H9 (cell line): ENCODE measurements around the gene TMEM201. TPM values are rescaled to one million over a fixed set of nuclear protein-coding genes. Genes with fewer than 3 reads are reported as not detected.

ENCODE experiments used
- DNase-seq: peaks from one replicate; pipeline ENCODE4 v3.0.0-alpha.2; 2017
- H2AFZ ChIP-seq: one replicate; pipeline ENCODE4 v1.6.1; 2013; ENCODE audit warnings: mild to moderate bottlenecking, low read length, control low read depth, moderate library complexity
- H2AK5ac ChIP-seq: 2 replicates; pipeline ENCODE4 v1.6.1; 2013; ENCODE audit warnings: low read length, control low read depth, mixed read lengths; ENCODE audit not compliant: insufficient read length
- H2BK120ac ChIP-seq: one replicate; pipeline ENCODE4 v1.6.1; 2013; ENCODE audit warnings: low read depth, mild to moderate bottlenecking, low read length, control low read depth, inconsistent platforms; ENCODE audit not compliant: poor library complexity, severe bottlenecking
- H2BK12ac ChIP-seq: 2 replicates; pipeline ENCODE4 v1.6.1; 2013; ENCODE audit warnings: low read length, control low read depth, mixed read lengths, low read depth; ENCODE audit not compliant: insufficient read length
- H2BK15ac ChIP-seq: 2 replicates; pipeline ENCODE4 v1.6.1; 2013; ENCODE audit warnings: low read depth, low read length, control low read depth
- H2BK20ac ChIP-seq: one replicate; pipeline ENCODE4 v1.6.1; 2013; ENCODE audit warnings: low read depth, mild to moderate bottlenecking, low read length, control low read depth, inconsistent platforms; ENCODE audit not compliant: poor library complexity, severe bottlenecking
- H2BK5ac ChIP-seq: 2 replicates; pipeline ENCODE4 v1.6.1; 2013; ENCODE audit warnings: low read length, control low read depth, mixed read lengths; ENCODE audit not compliant: insufficient read length
- H3K14ac ChIP-seq: 2 replicates; pipeline ENCODE4 v1.6.1; 2013; ENCODE audit warnings: low read length, control low read depth; ENCODE audit not compliant: insufficient read depth
- H3K18ac ChIP-seq: 2 replicates; pipeline ENCODE4 v1.6.1; 2013; ENCODE audit warnings: low read depth, mild to moderate bottlenecking, mixed read lengths, low read length, control low read depth; ENCODE audit not compliant: insufficient read length
- H3K23ac ChIP-seq: 2 replicates; pipeline ENCODE4 v1.6.1; 2013; ENCODE audit warnings: low read length, control low read depth, mixed read lengths, low read depth; ENCODE audit not compliant: insufficient read length
- H3K23me2 ChIP-seq: 2 replicates; pipeline ENCODE4 v1.6.1; 2013; ENCODE audit warnings: low read depth, mild to moderate bottlenecking, mixed read lengths, low read length, control low read depth; ENCODE audit not compliant: insufficient read length, poor library complexity, severe bottlenecking
- H3K27ac ChIP-seq: 2 replicates; pipeline ENCODE4 v1.5.1; 2013; ENCODE audit warnings: low read length, control low read depth, mixed read lengths, low read depth; ENCODE audit not compliant: insufficient read length
- H3K27me3 ChIP-seq: 2 replicates; pipeline ENCODE4 v1.6.1; 2013; ENCODE audit warnings: low read length, control low read depth, inconsistent platforms; ENCODE audit not compliant: insufficient read depth
- H3K4ac ChIP-seq: 2 replicates; pipeline ENCODE4 v1.6.1; 2013; ENCODE audit warnings: low read depth, mild to moderate bottlenecking, control low read depth, inconsistent platforms, low read length, moderate library complexity
- H3K4me1 ChIP-seq: 2 replicates; pipeline ENCODE4 v1.6.1; 2013; ENCODE audit warnings: low read length, control low read depth, inconsistent platforms; ENCODE audit not compliant: insufficient read depth
- H3K4me2 ChIP-seq: 2 replicates; pipeline ENCODE4 v1.6.1; 2013; ENCODE audit warnings: low read length, control low read depth, mixed read lengths; ENCODE audit not compliant: insufficient read length, insufficient read depth
- H3K56ac ChIP-seq: 2 replicates; pipeline ENCODE4 v1.6.1; 2013; ENCODE audit warnings: low read depth, mild to moderate bottlenecking, mixed read lengths, low read length, control low read depth; ENCODE audit not compliant: insufficient read length
- H3K79me1 ChIP-seq: 2 replicates; pipeline ENCODE4 v1.6.1; 2013; ENCODE audit warnings: low read depth, mild to moderate bottlenecking, moderate library complexity, low read length, control low read depth, inconsistent platforms; ENCODE audit not compliant: insufficient read depth, poor library complexity, severe bottlenecking
- H3K79me2 ChIP-seq: 2 replicates; pipeline ENCODE4 v1.6.1; 2013; ENCODE audit warnings: low read length, control low read depth, inconsistent platforms; ENCODE audit not compliant: insufficient read depth
- H3K9ac ChIP-seq: 2 replicates; pipeline ENCODE4 v1.6.1; 2013; ENCODE audit warnings: low read length, control low read depth, mixed read lengths; ENCODE audit not compliant: insufficient read length; ENCODE audit errors: extremely low read depth
- H3K9me3 ChIP-seq: one replicate; pipeline ENCODE4 v1.6.1; 2013; ENCODE audit warnings: low read depth, low read length, inconsistent platforms; ENCODE audit not compliant: control insufficient read depth
- H3T11ph ChIP-seq: one replicate; pipeline ENCODE4 v1.6.1; 2013; ENCODE audit warnings: mild to moderate bottlenecking, low read length, control low read depth, inconsistent platforms
- H4K20me1 ChIP-seq: one replicate; pipeline ENCODE4 v1.6.1; 2013; ENCODE audit not compliant: control insufficient read depth, insufficient read length, insufficient read depth
- H4K5ac ChIP-seq: 2 replicates; pipeline ENCODE4 v1.6.1; 2013; ENCODE audit warnings: low read depth, mild to moderate bottlenecking, mixed read lengths, low read length, control low read depth; ENCODE audit not compliant: insufficient read length
- H4K8ac ChIP-seq: replicated peaks from 2 replicates; pipeline ENCODE4 v1.6.1; 2013; ENCODE audit warnings: low read length, control low read depth, mixed read lengths, low read depth; ENCODE audit not compliant: insufficient read length
- H4K91ac ChIP-seq: 2 replicates; pipeline ENCODE4 v1.6.1; 2013; ENCODE audit warnings: low read depth, mild to moderate bottlenecking, moderate library complexity, mixed read lengths, low read length, control low read depth; ENCODE audit not compliant: insufficient read length
- H3K27ac Mint-ChIP-seq, 3 experiments: 2 replicates in 2 of 3; 3 replicates in 1 of 3; pipeline ENCODE4 v1.8.0; 2020 to 2021; ENCODE audit warnings: mixed read lengths in 3 of 3, mild to moderate bottlenecking in 1 of 3, moderate library complexity in 1 of 3
- H3K27me3 Mint-ChIP-seq: 2 replicates; pipeline ENCODE4 v1.8.0; 2021; ENCODE audit warnings: low read depth, mild to moderate bottlenecking, moderate library complexity, mixed read lengths
- H3K36me3 Mint-ChIP-seq, 3 experiments: 2 replicates in 2 of 3; 3 replicates in 1 of 3; pipeline ENCODE4 v1.8.0; 2020 to 2021; ENCODE audit warnings: low read depth in 3 of 3, mixed read lengths in 3 of 3; ENCODE audit not compliant: insufficient read depth in 1 of 3
- H3K4me1 Mint-ChIP-seq, 2 experiments: 2 replicates each; pipeline ENCODE4 v1.8.0; 2020; ENCODE audit warnings: mixed read lengths in 2 of 2
- H3K4me3 Mint-ChIP-seq, 2 experiments: 2 replicates in 1 of 2; 3 replicates in 1 of 2; pipeline ENCODE4 v1.8.0; 2020 to 2021; ENCODE audit warnings: mild to moderate bottlenecking in 2 of 2, mixed read lengths in 2 of 2, moderate library complexity in 1 of 2
- H3K9me3 Mint-ChIP-seq, 2 experiments: 2 replicates in 1 of 2; 3 replicates in 1 of 2; pipeline ENCODE4 v1.8.0; 2020; ENCODE audit warnings: mild to moderate bottlenecking in 2 of 2, mixed read lengths in 2 of 2, moderate library complexity in 1 of 2
- CTCF ChIP-seq: fragments of 200-600 bp; sonication (generic); conservative IDR thresholded peaks from 3 replicates; pipeline ENCODE4 v1.8.0; 2021; ENCODE audit warnings: antibody characterized with exemption, mild to moderate bottlenecking
- WGBS: extraction: QIAGEN DNeasy Blood & Tissue Kit; methylation state at CpG from one replicate; pipeline ENCODE4 v1.1.7; 2013; ENCODE audit warnings: missing lambda C conversion rate, low lambda C conversion rate, mixed read lengths; ENCODE audit not compliant: insufficient read length; ENCODE audit errors: extremely low coverage; 5-methylcytosine and 5-hydroxymethylcytosine counted together
- total RNA-seq: library from RNA; stranded (reverse); gene quantifications from 2 replicates; pipeline ENCODE4 v1.2.1, GENCODE V29; 2021

TMEM201 gene
- total RNA-seq, 1 experiment from 2014 or later, result 31.0 TPM

- H3K18ac ChIP-seq, result no peak overlapping the region
- Mint-ChIP-seq H3K27me3 (peaks cover 40% of the 10 kb centered on the region), H3K9me3 (no peaks in the 10 kb centered on the region), H3K4me1 (peaks cover 1% of the 10 kb centered on the region in 2 experiments; a peak in 2 of 4 replicates), H3K27ac (no peak overlapping the region), H3K36me3 (peaks cover 27 to 47% (median 39%) of the 10 kb centered on the region in 3 experiments; a peak in 6 of 7 replicates), H3K4me3 (no peak overlapping the region)
- H3K9ac ChIP-seq, result no peak overlapping the region
- H3K27me3 ChIP-seq, result no peaks in the 10 kb centered on the region
- H3T11ph ChIP-seq, result no peak overlapping the region
- no peak overlapping the region for H2BK5ac ChIP-seq
- peaks cover under 1% of the 10 kb centered on the region for H3K79me1 ChIP-seq
- no peak overlapping the region for H3K4ac ChIP-seq
- H3K14ac ChIP-seq, result no peak overlapping the region
- H3K23ac ChIP-seq, result no peak overlapping the region
- H4K20me1 ChIP-seq, result no peaks in the 10 kb centered on the region
- H4K91ac ChIP-seq, result no peak overlapping the region
- no peak overlapping the region for H2BK12ac ChIP-seq
- H3K4me2 ChIP-seq, result no peak overlapping the region
- no peak overlapping the region for H3K27ac ChIP-seq
- peaks cover 12% of the 10 kb centered on the region; the same call in 1 of the 2 replicates for H3K79me2 ChIP-seq
- no peak for TF ChIP-seq CTCF
- no peak overlapping the region for H3K56ac ChIP-seq
- H4K5ac ChIP-seq, result no peak overlapping the region
- WGBS, result no CpG with 5 or more reads among the region's 4 CpGs
- no peak overlapping the region for H2BK20ac ChIP-seq
- no peak overlapping the region for H2BK15ac ChIP-seq
- no peaks in the 10 kb centered on the region for H3K4me1 ChIP-seq
- H2AK5ac ChIP-seq, result no peak overlapping the region
- DNase-seq, result no peak
- H2AFZ ChIP-seq, result no peak overlapping the region
- H3K9me3 ChIP-seq, result no peaks in the 10 kb centered on the region
- no peak overlapping the region for H2BK120ac ChIP-seq
- H3K23me2 ChIP-seq, result no peaks in the 10 kb centered on the region
- H4K8ac ChIP-seq, result no peak overlapping the region
Measured at GRCh38 chr1:9553736-9554144, 35.0 kb upstream of the TMEM201 start.
